WERI-Rb-1 (cell line): ENCODE measurements around the gene MRPL41.
"Not testable (repeated sequence)": the region's sequence is repeated elsewhere in the genome, so short reads cannot be mapped to it uniquely, and the experiment has no call there.

ENCODE experiments used
- DNase-seq: peaks from one replicate; pipeline ENCODE4 v3.0.0-alpha.2; 2020
- H3K27ac ChIP-seq: fragments of 250-450 bp; sonication (Bioruptor Pico); 2 replicates; pipeline ENCODE4 v1.5.1; 2020; ENCODE audit warnings: mild to moderate bottlenecking, moderate library complexity
- H3K27me3 ChIP-seq: fragments of 250-450 bp; sonication (Bioruptor Pico); 2 replicates; pipeline ENCODE4 v1.5.1; 2021; ENCODE audit warnings: mild to moderate bottlenecking, low read depth, moderate library complexity; ENCODE audit not compliant: insufficient read depth, severe bottlenecking
- H3K36me3 ChIP-seq: fragments of 250-450 bp; sonication (Bioruptor Pico); 2 replicates; pipeline ENCODE4 v1.5.1; 2020; ENCODE audit warnings: mild to moderate bottlenecking, moderate library complexity
- H3K4me3 ChIP-seq: 2 replicates; pipeline ENCODE4 v1.5.1; 2011; ENCODE audit warnings: low read depth, mild to moderate bottlenecking, control low read depth, low read length
- H3K9me3 ChIP-seq: fragments of 250-450 bp; sonication (Bioruptor Pico); 2 replicates; pipeline ENCODE4 v1.5.1; 2021; ENCODE audit warnings: mild to moderate bottlenecking, moderate library complexity; ENCODE audit not compliant: severe bottlenecking
- CTCF ChIP-seq: IDR thresholded peaks from 2 replicates; pipeline ENCODE4 v1.5.1; 2011; ENCODE audit warnings: low read depth, mild to moderate bottlenecking, control low read depth, inconsistent platforms, low read length

MRPL41 gene

GRCh38 chr9:137531099-137531765 is 20.4 kb upstream of the MRPL41 start:
- no peak overlapping the region for H3K27ac ChIP-seq

GRCh38 chr9:137532891-137533468 is 18.7 kb upstream of the MRPL41 start:
- not testable (repeated sequence) for H3K9me3 ChIP-seq, H3K36me3 ChIP-seq, H3K4me3 ChIP-seq, H3K27ac ChIP-seq, H3K27me3 ChIP-seq, DNase-seq

More at GRCh38 chr9:137531099-137531765, 20.4 kb upstream of the MRPL41 start:
- DNase-seq, result no peak
- Histone ChIP-seq H3K27me3 (no peaks in the 10 kb centered on the region), H3K4me3 (no peak overlapping the region), H3K36me3 (no peaks in the 10 kb centered on the region), H3K9me3 (no peaks in the 10 kb centered on the region)
- no peak for TF ChIP-seq CTCF

DNA sequence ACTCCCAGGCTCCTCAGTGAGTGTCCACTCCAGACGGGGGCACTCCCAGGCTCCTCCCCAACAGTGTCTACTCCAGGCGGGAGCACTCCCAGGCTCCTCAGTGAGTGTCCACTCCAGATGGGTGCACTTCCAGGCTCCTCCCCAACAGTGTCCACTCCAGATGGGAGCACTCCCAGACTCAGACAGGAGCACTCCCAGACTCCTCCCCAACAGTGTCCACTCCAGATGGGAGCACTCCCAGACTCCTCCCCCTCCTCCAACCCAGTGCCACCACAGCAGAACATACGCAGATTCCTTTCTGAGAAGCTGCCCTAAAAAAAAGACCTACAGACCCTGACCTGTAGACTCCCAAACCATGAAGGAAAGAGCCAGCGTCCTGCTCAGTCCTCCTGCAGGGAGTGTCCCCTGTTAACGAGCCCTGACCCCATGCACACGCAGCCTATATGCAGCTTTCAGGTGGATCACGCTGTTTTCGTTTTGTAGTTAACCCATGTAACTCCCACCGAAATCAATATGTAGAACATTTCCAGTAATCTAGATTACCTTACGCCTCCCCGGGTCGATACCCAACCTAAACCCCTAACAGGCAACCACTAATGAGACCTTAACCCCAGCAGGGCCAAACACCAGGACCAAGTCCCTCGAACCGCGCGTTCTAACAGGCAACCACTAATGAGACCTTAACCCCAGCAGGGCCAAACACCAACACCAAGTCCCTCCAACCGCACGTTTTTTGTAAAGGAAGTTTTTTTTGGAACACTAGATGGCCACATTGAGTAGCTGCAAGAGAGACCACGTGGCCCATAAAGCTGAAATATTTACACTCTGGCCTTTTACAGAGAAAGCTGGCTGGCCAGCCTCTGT is 17.2 kb upstream of the MRPL41 start:
- Histone ChIP-seq H3K27ac (no peak overlapping the region), H3K36me3 (no peaks in the 10 kb centered on the region), H3K4me3 (no peak overlapping the region), H3K27me3 (no peaks in the 10 kb centered on the region), H3K9me3 (no peaks in the 10 kb centered on the region)
- DNase-seq, result peak; percentile 35
- peak; percentile 64 for TF ChIP-seq CTCF

DNA sequence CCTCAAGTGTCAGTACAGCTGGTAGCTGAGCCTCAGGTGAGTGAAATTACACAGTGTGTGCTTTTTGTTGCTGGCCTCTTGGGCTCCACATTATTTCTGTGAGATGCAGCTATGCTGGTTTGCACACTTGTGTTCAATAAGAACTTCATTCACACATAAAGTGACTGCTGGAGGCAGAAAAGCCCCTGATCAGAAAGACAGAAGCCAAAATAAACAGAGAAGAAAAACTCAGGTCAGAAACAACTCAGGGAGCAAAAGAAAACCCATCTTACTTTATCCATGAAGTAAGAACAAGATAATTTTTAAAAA is 16.6 kb upstream of the MRPL41 start:
- no peak for DNase-seq
- TF ChIP-seq CTCF, result no peak
- Histone ChIP-seq H3K9me3 (no peaks in the 10 kb centered on the region), H3K4me3 (no peak overlapping the region), H3K27ac (no peak overlapping the region), H3K27me3 (no peaks in the 10 kb centered on the region), H3K36me3 (no peaks in the 10 kb centered on the region)

DNA sequence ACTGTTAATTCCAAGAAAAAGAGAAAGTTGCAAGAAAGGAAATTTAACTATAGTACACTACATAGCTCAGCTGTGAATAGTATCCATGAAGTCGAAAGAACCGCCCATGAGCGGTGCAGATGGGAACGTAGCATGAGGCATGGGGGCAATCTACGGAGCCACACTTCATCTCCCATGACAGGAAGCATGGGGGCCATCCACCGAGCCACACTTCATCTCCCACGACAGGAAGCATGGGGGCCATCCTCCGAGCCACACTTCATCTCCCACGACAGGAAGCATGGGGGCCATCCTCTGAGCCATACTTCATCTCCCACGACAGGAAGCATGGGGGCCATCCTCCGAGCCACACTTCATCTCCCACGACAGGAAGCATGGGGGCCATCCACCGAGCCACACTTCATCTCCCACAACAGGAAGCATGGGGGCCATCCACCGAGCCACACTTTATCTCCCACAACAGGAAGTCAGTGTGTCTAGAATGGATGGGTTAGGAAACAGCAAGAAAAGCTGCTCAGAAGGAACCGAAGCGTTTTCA is 15.0 kb upstream of the MRPL41 start:
- not testable (repeated sequence) for H3K9me3 ChIP-seq, H3K36me3 ChIP-seq, DNase-seq, H3K27ac ChIP-seq, H3K4me3 ChIP-seq, H3K27me3 ChIP-seq

DNA sequence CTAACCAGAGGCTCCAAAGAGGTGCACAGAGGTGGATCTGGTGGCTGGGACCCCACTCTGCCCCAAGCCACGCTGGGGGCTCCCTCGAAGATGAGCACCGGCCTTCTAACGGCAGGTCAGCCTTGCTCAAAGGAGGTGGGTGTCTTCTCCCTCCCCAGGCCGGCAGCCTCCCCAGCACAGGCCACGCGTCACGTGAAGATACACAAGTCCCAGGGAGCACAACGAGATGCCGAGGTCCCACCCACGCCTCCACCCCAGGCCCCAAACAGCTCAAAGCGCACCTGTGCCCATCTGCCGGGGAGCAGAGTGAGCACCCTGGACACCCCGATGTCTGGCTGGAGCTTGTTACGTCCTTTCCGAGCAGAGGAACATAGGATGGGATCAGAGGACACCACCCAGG is 13.6 kb upstream of the MRPL41 start:
- Histone ChIP-seq H3K27ac (no peak overlapping the region), H3K27me3 (no peaks in the 10 kb centered on the region), H3K36me3 (no peaks in the 10 kb centered on the region), H3K4me3 (no peak overlapping the region), H3K9me3 (no peaks in the 10 kb centered on the region)
- no peak for DNase-seq
- no peak for TF ChIP-seq CTCF
